Measurements from ENCODE around the gene SYCN. TPM values are rescaled to one million over a fixed set of nuclear protein-coding genes. Genes with fewer than 3 reads are reported as not detected.
A peak's percentile ranks its signal among the peaks of the same experiment; 100 is the strongest.

SYCN gene
- total and polyA plus RNA-seq, 5 donors from 2014 or later, result not detected

GRCh38 chr19:39166571-39167391, 37.3 kb downstream of the SYCN start:
- DNase-seq (no peak), ATAC-seq (ENCODE audit: low read depth in 2 of 2) (no peak)
- no peak overlapping the region for H3K4me3 ChIP-seq (ENCODE audit: low read depth, low read length)
- Mint-ChIP-seq H3K36me3 (peaks cover 9% of the 10 kb centered on the region), H3K27me3 (no peaks in the 10 kb centered on the region), H3K9me3 (no peaks in the 10 kb centered on the region), H3K4me1 (peaks cover 0 to 5% (median 3%) of the 10 kb centered on the region in 4 donors), H3K27ac (no peak overlapping the region), H3K4me3 (no peak overlapping the region)
- no peaks in the 10 kb centered on the region for H3K4me1 ChIP-seq (ENCODE audit: control insufficient read depth, insufficient read depth, low read length, poor library complexity, severe bottlenecking)
- no peaks in the 10 kb centered on the region for H3K27me3 ChIP-seq (ENCODE audit: control insufficient read depth, insufficient read depth, low read length)
- H3K27ac ChIP-seq (ENCODE audit: insufficient read depth, low read length, poor library complexity, severe bottlenecking), result no peak overlapping the region
- H3K36me3 ChIP-seq (ENCODE audit: control insufficient read depth, insufficient read depth, low read length), result peaks cover 5% of the 10 kb centered on the region
- no peaks in the 10 kb centered on the region for H3K9me3 ChIP-seq (ENCODE audit: control insufficient read depth in 2 of 2, low read length in 2 of 2)

DNA sequence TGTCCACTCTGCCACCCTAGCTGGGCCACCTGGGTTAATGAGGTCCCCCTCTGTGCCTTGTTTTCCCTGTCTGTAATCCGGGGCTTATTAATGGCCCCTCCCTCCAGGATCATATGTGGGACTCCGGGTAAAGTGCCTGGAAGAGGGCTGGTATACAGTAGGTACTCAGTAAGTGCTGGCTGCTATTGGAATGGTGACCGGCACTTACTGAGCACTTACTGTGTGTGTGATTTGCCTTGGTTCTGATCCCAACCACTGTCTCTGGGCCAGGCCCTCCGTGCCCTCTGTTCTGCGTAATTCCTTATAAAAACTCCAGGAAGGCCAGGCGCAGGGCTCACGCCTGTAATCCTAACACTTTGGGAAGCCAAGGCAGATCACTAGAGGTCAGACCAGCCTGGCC, 38.2 kb downstream of the SYCN start:
- DNase-seq (no peak), ATAC-seq (ENCODE audit: low read depth in 2 of 2) (no peak)
- Histone ChIP-seq H3K9me3 (ENCODE audit: control insufficient read depth in 2 of 2, low read length in 2 of 2) (no peaks in the 10 kb centered on the region), H3K4me1 (ENCODE audit: control insufficient read depth, insufficient read depth, low read length, poor library complexity, severe bottlenecking) (no peaks in the 10 kb centered on the region), H3K36me3 (ENCODE audit: control insufficient read depth, insufficient read depth, low read length) (peaks cover 4% of the 10 kb centered on the region), H3K27ac (ENCODE audit: insufficient read depth, low read length, poor library complexity, severe bottlenecking) (no peak overlapping the region), H3K27me3 (ENCODE audit: control insufficient read depth, insufficient read depth, low read length) (no peaks in the 10 kb centered on the region), H3K4me3 (ENCODE audit: low read depth, low read length) (no peak overlapping the region)
- no peak overlapping the region for H3K4me3 Mint-ChIP-seq
- no peak overlapping the region for H3K27ac Mint-ChIP-seq
- H3K27me3 Mint-ChIP-seq, result no peaks in the 10 kb centered on the region
- H3K4me1 Mint-ChIP-seq, result peaks cover 0 to 5% (median 3%) of the 10 kb centered on the region in 4 donors
- H3K9me3 Mint-ChIP-seq, result no peaks in the 10 kb centered on the region
- H3K36me3 Mint-ChIP-seq, result peaks cover 9% of the 10 kb centered on the region

DNA sequence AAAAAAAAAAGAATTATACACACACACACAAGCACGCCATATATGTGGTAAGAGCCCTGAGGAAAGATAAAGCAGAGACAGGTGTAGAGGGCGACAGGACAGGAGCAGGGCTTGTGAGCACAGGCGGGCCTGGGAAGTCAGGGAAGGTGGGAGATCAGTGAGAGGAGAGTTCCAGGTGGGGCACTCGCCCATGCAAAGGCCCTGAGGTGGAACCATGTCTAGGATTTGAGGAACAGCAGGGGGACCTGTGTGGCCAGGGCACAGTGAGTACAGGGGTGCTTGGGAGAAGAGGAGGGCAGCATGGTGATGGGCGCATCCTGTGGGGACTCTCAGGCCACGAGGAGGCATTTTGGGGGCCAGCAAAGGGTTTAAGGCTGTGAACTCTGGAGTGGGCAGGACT, 39.8 kb downstream of the SYCN start:
- Mint-ChIP-seq H3K27ac (peak overlapping the region in 2 of 3 donors; percentile 70 to 80), H3K4me3 (no peak overlapping the region), H3K9me3 (no peaks in the 10 kb centered on the region), H3K36me3 (peaks cover 9% of the 10 kb centered on the region), H3K27me3 (no peaks in the 10 kb centered on the region), H3K4me1 (peaks cover 0 to 11% (median 4%) of the 10 kb centered on the region in 4 donors)
- no peaks in the 10 kb centered on the region for H3K9me3 ChIP-seq (ENCODE audit: control insufficient read depth in 2 of 2, low read length in 2 of 2)
- ATAC-seq (ENCODE audit: low read depth in 2 of 2), result no peak
- H3K27me3 ChIP-seq (ENCODE audit: control insufficient read depth, insufficient read depth, low read length), result no peaks in the 10 kb centered on the region
- DNase-seq, result no peak
- no peaks in the 10 kb centered on the region for H3K4me1 ChIP-seq (ENCODE audit: control insufficient read depth, insufficient read depth, low read length, poor library complexity, severe bottlenecking)
- H3K4me3 ChIP-seq (ENCODE audit: low read depth, low read length), result no peak overlapping the region
- no peaks in the 10 kb centered on the region for H3K36me3 ChIP-seq (ENCODE audit: control insufficient read depth, insufficient read depth, low read length)
- H3K27ac ChIP-seq (ENCODE audit: insufficient read depth, low read length, poor library complexity, severe bottlenecking), result no peak overlapping the region

DNA sequence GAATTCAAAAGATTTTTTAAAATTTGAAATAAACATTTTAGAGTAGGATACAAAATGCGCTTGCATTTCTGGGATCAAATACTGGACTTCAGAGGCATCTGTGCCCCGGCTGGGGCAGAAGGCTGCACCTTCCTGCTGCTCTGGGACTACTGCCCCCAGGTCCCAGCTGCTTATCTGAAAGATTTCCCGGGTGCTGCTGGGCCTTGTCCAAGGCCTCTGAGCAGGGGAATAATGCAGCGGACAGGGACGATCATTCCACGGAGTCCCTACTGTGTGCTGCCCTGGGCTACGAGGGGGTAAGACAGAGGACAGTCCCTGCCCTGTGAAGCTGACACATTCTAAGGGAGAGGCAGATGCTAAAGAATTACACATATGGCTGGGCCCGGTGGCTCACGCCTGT, 40.4 kb downstream of the SYCN start:
- DNase-seq (no peak), ATAC-seq (ENCODE audit: low read depth in 2 of 2) (no peak)
- Histone ChIP-seq H3K27me3 (ENCODE audit: control insufficient read depth, insufficient read depth, low read length) (no peaks in the 10 kb centered on the region), H3K9me3 (ENCODE audit: control insufficient read depth in 2 of 2, low read length in 2 of 2) (no peaks in the 10 kb centered on the region), H3K4me1 (ENCODE audit: control insufficient read depth, insufficient read depth, low read length, poor library complexity, severe bottlenecking) (no peaks in the 10 kb centered on the region), H3K36me3 (ENCODE audit: control insufficient read depth, insufficient read depth, low read length) (no peaks in the 10 kb centered on the region), H3K4me3 (ENCODE audit: low read depth, low read length) (no peak overlapping the region), H3K27ac (ENCODE audit: insufficient read depth, low read length, poor library complexity, severe bottlenecking) (no peak overlapping the region)
- Mint-ChIP-seq H3K36me3 (peaks cover 2% of the 10 kb centered on the region), H3K4me3 (no peak overlapping the region), H3K27ac (no peak overlapping the region), H3K4me1 (peaks cover 0 to 13% (median 3%) of the 10 kb centered on the region in 4 donors), H3K27me3 (no peaks in the 10 kb centered on the region), H3K9me3 (no peaks in the 10 kb centered on the region)

GRCh38 chr19:39162441-39163043, 41.5 kb downstream of the SYCN start:
- H3K27ac ChIP-seq (ENCODE audit: insufficient read depth, low read length, poor library complexity, severe bottlenecking), result no peak overlapping the region
- H3K4me3 ChIP-seq (ENCODE audit: low read depth, low read length), result no peak overlapping the region
- H3K27me3 Mint-ChIP-seq, result no peaks in the 10 kb centered on the region
- no peaks in the 10 kb centered on the region for H3K4me1 ChIP-seq (ENCODE audit: control insufficient read depth, insufficient read depth, low read length, poor library complexity, severe bottlenecking)
- ATAC-seq (ENCODE audit: low read depth in 2 of 2), result no peak
- peak overlapping the region; percentile 3 to 88 (median 48) for H3K27ac Mint-ChIP-seq
- H3K4me1 Mint-ChIP-seq, result peaks cover 0 to 17% (median 3%) of the 10 kb centered on the region in 4 donors
- H3K9me3 Mint-ChIP-seq, result no peaks in the 10 kb centered on the region
- no peak overlapping the region for H3K4me3 Mint-ChIP-seq
- no peaks in the 10 kb centered on the region for H3K27me3 ChIP-seq (ENCODE audit: control insufficient read depth, insufficient read depth, low read length)
- no peaks in the 10 kb centered on the region for H3K36me3 Mint-ChIP-seq
- H3K9me3 ChIP-seq (ENCODE audit: control insufficient read depth in 2 of 2, low read length in 2 of 2), result no peaks in the 10 kb centered on the region
- no peaks in the 10 kb centered on the region for H3K36me3 ChIP-seq (ENCODE audit: control insufficient read depth, insufficient read depth, low read length)
- DNase-seq, result no peak

DNA sequence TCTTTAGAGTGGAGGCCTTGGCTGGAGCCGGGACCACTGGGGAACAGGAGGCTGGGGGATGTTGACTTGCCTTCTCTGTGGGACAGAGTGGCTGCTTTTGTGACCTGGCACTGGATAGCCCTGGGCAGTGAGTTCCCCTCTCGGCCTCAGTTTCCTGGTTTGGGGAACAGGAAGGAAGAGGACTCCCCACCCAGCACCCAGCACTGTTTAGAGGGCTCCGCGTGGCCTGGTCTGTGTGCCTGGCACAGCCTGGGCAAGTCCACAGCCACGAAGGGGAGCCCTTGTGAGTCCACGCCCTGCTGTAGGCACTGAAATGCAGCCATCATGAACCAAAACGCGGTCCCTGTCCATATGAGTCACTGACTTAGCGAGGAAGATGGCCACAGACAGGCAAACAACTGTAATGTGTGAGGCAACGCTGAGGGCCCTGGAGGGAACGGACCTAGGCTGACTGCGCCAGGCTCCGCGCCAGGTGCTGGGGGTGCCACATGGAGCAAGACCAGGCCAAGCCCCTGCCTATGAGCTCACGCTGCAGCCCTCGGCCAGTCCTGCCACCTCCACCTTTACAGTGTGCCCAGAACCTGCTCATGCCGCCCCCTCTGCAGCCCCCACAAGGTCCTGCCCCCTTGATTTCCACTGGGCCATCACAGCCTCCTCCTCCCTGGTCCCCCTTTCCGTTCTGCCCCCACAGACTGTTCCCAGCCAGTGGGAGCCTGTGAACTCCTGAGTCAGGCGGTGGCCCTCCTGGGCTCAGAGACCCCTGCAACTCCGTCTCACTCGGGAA, 43.0 kb downstream of the SYCN start:
- Mint-ChIP-seq H3K4me1 (peaks cover 0 to 21% (median 3%) of the 10 kb centered on the region in 4 donors), H3K9me3 (no peaks in the 10 kb centered on the region), H3K27ac (no peak overlapping the region), H3K4me3 (no peak overlapping the region), H3K36me3 (no peaks in the 10 kb centered on the region), H3K27me3 (no peaks in the 10 kb centered on the region)
- no peaks in the 10 kb centered on the region for H3K9me3 ChIP-seq (ENCODE audit: control insufficient read depth in 2 of 2, low read length in 2 of 2)
- no peaks in the 10 kb centered on the region for H3K4me1 ChIP-seq (ENCODE audit: control insufficient read depth, insufficient read depth, low read length, poor library complexity, severe bottlenecking)
- DNase-seq (no peak), ATAC-seq (ENCODE audit: low read depth in 2 of 2) (no peak)
- no peaks in the 10 kb centered on the region for H3K36me3 ChIP-seq (ENCODE audit: control insufficient read depth, insufficient read depth, low read length)
- no peak overlapping the region for H3K27ac ChIP-seq (ENCODE audit: insufficient read depth, low read length, poor library complexity, severe bottlenecking)
- no peak overlapping the region for H3K4me3 ChIP-seq (ENCODE audit: low read depth, low read length)
- H3K27me3 ChIP-seq (ENCODE audit: control insufficient read depth, insufficient read depth, low read length), result no peaks in the 10 kb centered on the region

DNA sequence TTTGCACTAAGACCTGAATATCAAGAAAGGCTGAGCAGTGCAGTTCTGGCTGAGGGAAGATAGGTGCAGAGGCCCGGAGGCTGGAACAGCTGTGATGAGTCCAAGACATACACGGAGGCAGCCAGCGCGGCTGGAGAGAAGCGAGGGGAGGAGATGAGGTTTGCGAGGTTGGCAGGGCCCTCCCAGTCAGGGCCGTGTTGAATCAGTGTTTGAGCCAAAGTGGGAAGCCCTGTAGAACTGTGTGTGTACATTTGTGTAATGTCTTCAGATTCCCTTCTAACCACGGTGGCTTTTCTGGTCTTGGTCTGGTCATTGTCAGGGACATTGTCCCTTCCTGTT, 43.6 kb downstream of the SYCN start:
- peaks cover 0 to 25% (median 3%) of the 10 kb centered on the region in 4 donors for H3K4me1 Mint-ChIP-seq
- H3K27me3 Mint-ChIP-seq, result no peaks in the 10 kb centered on the region
- no peak overlapping the region for H3K27ac Mint-ChIP-seq

More for the DNA sequence above, 43.6 kb downstream of the SYCN start:
- no peak overlapping the region for H3K4me3 ChIP-seq (ENCODE audit: low read depth, low read length)
- Mint-ChIP-seq H3K36me3 (no peaks in the 10 kb centered on the region), H3K4me3 (no peak overlapping the region), H3K9me3 (no peaks in the 10 kb centered on the region)
- H3K4me1 ChIP-seq (ENCODE audit: control insufficient read depth, insufficient read depth, low read length, poor library complexity, severe bottlenecking), result no peaks in the 10 kb centered on the region
- H3K27me3 ChIP-seq (ENCODE audit: control insufficient read depth, insufficient read depth, low read length), result no peaks in the 10 kb centered on the region
- no peaks in the 10 kb centered on the region for H3K36me3 ChIP-seq (ENCODE audit: control insufficient read depth, insufficient read depth, low read length)
- no peak for DNase-seq
- no peak for ATAC-seq (ENCODE audit: low read depth in 2 of 2)
- H3K27ac ChIP-seq (ENCODE audit: insufficient read depth, low read length, poor library complexity, severe bottlenecking), result no peak overlapping the region
- no peaks in the 10 kb centered on the region for H3K9me3 ChIP-seq (ENCODE audit: control insufficient read depth in 2 of 2, low read length in 2 of 2)
